GM21717 (cell line): ENCODE measurements around the gene KIAA0930.
"Not testable (repeated sequence)": the region's sequence is repeated elsewhere in the genome, so short reads cannot be mapped to it uniquely, and the experiment has no call there.

ENCODE experiments used
- ATAC-seq: cut with Tn5 transposase; IDR thresholded peaks from one replicate; pipeline ENCODE4 v1.9.1; 2021; ENCODE audit warnings: mild to moderate bottlenecking, moderate library complexity; ENCODE audit not compliant: unreplicated experiment

KIAA0930 gene

DNA sequence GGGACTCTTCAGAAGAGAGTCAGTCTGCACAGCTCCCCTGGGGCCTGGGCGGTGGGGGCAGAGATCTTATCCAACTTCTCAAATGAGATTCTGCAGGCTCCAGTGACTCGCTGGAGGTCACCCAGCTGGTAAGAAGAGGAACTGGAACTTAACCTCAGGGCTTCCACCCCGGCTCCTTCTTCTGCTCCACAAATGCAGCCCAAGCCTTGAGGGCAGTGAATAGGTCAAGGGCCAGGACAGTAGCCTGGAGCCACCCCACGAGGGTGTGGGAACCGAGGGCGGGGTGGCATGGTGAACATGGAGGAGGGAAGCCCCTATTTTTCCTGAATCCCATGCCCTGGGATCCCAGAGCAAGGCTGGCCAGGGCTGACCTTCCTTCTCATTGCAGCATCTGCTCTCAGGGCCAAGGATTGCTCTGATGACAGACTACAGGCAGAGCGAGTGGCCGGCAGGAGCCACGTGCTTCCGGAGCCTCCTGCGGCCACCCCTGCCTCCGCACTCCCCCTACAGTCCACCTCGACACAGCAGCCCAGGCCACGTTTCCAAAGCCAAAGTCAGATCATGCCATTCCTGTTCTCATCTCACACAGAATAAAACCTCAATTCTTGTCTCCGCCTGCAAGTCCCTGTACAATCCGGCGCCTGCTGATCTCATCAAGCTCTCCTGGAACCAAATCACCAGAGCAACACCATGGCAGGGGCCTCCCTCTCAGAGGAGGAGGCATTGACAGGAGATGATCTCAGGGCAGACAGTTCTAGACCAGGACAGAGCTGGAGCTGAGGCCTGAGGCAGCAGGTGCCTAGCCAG lies 23.0 kb upstream of the KIAA0930 start:
- ATAC-seq = peak; percentile 77

DNA sequence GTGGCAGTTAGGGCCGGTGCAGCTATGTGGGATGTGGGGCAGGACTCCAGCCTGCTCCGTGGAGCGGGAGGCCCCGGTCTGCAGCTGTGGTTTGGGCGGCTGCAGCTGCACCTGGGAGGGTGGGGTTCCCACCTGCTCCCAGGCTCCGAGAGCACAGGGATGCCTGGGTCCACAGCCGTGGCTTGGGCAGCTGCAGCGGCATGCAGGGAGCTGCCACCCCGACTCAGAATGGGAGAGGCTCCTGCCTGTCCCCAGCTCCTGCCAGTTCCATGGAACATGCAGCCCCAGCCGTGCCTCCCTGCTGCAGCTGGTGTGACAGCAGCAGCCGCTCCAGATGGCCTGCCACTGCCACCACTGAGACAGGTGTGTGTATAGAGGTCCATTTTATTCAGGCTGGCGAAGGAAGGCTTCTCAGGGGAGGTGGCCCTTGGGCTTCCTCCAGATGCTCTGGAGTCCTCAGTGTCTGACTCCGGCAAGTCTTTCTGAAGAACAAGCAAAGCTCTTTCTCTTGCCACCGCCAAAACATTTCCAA lies 22.3 kb upstream of the KIAA0930 start:
- ATAC-seq = peak; percentile 37

DNA sequence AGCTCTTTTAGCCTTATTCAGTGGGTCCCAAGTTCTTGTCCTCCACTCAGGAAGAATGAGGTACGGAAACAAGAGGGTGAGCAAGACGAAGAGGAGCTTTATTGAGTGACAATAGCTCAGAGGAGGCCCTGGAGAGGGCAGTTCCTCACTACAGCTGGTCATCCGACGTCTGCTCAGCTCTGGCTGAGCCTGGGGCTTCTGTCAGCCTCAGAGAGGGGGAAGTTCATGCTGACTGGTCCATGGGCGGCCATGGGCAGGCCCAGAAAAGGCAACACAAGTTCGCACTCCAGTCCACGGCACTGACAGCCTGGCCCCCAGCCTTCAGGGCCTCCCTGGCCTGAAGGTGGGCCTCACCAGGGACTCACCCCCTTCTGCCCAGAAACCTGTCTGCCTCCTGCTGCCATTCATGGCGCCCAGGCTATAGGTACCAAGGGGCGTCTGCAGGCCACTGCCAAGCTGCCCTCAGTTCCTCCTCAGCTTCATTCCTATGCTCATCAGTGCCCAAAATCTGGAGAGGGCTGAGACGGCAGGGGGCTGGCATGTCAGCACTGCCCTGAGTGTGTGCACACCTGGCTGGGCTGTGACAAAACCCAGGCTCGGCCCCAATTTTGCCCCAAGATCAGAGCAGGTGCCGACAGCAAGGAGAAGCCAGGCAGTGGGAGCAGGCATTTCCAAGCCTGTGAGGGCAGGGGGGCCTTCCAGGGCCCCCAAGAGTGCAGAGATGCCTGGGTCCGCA lies 21.7 kb upstream of the KIAA0930 start:
- ATAC-seq = no peak

DNA sequence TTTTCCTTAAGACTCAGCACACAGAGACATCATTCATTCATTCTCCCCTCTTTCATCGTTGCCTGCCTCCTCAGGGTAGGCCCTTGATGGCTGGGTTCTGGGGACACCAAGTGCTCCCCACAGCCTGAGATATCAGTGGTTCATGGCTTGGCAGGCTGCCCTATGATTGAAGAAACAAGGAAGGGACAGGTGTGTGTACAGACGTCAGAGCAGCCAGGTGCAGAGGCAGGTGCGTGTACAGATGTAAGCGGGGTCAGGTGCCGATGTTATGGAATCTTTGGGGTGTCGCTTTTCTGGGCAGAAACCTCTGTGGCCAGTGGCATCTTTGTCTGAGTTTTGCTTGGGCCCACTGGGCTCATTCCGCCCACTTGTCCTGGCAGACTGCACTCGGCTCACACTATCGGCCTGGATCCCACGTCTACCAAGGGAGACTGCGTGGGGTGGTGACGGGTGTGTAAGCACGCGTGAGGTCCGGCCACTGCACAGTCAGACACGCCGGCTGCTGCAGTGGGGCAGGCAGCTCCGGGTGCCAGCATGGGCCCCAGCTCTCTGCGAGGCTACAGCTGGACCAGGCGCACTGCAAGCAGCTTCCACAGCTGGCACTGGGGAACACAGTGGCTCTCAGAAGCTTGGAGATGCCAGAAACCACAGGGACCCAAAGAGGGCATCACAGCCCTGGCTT lies 20.9 kb upstream of the KIAA0930 start:
- no peak for ATAC-seq

DNA sequence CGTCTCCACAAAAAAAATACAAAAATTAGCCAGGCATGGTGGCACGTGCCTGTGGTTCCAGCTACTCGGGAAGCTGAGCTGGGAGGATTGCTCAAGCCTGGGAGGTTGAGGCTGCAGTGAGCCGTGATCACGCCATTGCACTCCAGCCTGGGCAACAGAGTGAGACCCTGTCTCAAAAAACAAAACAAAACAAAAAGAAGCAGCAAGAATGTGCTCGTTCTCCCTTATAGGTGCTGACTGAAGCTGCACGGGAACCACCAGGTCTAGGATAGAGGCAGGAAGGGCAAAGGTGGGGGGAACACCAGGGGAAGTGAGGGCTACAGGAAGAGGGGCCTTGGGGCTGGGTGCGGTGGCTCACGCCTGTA lies 19.7 kb upstream of the KIAA0930 start:
- ATAC-seq = not testable (repeated sequence)

DNA sequence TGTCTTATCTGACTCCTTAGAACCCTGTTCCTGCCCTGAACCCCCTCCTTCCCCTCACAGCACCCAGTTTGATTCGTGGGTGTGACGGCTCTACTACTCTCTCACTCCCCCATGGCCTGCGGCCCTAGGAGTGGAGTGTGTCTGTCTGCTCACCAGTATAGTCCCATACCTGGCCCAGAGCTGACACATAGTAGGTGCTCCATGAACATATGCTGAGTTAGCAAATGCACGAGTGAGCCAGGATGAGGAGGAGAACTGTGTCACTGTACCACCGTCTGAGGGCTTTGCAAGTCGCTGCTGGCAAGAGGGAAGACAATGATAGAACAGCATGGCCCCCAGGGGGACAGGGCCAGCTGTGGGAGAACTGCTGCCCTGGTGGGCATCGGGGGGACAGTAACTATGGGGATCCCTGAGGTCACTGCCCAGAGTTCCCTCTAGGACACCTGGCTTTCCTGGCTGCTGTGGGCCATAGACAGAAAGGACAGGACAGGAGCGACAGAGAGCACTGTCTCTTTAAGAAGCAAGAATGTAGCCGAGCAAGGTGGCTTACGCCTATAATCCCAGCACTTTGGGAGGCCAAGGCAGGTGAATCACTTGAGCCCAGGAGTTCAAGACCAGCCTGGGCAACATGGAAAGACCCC lies 19.2 kb upstream of the KIAA0930 start:
- no peak for ATAC-seq

DNA sequence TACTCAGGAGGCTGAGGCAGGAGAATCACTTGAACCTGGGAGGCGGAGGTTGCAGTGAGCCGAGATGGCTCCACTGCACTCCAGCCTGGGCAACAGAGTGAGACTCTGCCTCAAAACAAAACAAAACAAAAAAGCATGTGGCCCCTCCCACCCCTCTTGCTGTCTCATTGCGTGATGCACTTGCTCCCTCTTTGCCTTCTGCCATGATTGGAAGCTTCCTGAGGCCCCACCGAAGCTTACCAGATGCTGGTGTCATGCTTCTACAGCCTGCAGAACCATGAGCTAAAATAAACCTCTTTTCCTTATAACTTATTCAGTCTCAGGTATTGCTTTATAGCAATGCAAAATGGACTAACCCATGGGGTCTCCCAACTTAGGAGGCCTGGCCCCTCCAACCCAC lies 17.2 kb upstream of the KIAA0930 start:
- ATAC-seq = not testable (repeated sequence)

DNA sequence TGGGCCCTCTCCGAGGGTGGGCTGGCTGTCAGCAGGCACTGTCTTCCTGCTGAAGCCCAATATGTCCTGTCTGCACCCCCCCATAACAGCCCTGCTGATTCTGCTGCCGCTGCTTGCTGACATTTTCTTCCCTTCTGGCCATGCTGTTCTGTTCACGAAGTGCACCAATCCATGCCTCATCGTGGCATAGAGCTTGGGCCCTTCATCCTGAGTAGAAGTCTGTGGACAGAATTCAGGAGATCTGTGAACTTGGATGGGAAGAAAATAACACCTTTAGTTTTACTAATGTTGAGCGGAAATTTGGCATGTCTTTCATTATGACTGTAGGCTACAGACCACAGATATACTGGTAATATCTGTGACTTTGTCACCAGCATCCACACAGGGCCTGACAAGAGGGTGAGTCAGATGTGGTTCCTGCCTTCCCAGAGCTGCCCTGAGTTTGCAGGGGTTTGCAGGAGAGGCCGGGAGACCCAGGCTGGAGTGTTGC lies 14.1 kb upstream of the KIAA0930 start:
- ATAC-seq = no peak

DNA sequence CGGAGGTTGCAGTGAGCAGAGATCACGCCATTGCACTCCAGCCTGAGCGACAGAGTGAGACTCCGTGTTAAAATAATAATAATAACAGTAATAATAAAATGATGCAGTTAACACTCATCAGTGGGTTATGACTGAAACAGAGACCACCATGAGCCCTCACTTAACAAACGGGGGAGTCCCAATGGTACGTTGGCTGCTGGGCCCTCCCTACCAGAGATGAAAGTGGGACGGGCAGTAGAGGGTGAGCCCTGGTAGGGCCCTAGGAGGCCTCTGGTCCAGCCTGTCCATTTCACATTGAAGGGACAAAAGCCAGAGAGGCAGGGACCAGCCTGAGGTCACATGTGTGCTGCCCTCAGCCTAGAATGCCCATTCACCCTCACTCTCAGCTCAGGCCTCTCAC lies 13.7 kb upstream of the KIAA0930 start:
- no peak for ATAC-seq

DNA sequence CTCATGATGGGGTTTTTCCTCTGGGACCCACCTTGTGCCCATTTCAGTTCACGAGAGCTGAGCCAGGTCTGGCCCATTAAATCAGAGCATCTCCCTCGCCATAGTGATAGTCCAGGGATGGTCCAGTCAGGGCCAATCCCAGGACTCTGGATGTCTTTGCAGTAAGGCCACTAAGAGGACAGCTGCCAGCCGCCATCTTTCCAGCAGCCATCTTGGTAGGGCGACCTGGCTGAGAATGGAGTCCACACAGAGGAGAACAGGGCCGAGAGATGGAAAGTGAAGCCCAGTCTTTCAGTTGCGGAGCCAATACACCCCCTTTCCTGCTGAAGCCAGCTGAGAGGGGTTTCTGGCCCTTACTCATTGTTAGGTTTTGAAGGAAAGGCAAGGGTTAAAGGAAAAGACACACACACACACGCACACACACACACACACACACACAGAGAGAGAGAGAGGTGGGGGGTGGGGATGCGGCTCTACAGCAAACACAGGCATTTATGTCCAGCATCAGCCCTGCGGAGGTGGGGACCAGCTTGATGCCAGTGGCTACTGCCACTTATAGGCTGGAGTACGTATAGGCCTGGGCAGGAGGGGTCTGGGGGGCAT lies 12.4 kb upstream of the KIAA0930 start:
- ATAC-seq = no peak

DNA sequence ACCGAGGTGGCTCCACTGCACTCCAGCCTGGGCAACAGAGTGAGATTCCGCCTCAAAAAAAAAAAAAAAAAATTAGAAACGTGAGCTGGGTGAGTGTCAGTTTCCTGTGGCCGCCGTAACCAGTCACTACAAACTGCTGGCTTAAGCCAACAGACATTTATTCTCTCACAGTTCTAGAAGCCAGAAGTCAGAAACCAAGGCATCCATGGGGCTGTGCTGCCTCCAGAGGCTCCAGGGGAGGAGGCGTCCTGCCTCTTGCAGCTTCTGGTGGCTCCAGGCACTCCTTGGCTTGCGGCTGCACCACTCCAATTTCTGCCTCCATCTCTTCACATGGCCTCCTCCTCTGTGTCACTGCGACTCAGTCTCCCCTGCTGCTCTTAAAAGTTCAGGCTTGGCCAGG lies 11.1 kb upstream of the KIAA0930 start:
- ATAC-seq = no peak

DNA sequence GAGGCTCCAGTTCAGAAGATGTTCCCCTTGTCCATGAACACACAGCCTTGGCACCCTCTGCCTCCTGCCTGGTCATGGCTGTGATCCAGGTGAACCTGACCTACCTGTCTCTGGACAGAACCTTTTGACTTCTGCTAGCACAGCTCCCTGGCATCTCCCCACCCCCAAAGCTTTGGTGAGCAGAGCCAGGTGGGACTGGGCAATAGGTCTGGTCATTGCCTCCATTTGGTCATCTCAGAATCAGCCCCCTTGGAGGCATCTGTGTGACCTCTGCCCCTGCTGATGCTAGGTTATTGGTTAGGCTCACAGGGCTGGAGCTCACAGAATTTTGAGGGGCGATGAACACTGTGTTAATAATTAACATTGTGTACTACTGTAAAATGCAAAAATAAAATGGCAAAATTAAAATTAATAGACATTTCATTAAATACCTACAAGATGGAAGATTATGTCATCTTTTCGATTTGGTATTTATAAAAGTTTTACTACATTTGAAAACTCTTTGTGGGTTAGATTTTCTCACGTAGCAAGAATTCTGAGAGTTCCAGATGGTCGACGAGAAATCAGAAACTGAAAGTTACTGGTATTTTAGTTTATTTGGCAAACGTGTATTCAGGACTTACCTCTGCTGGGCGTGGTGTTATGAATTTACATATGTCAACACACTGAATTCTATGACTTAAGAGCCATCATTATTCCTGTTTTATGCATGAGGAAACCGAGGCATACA lies 8.3 kb upstream of the KIAA0930 start:
- peak; percentile 56 for ATAC-seq

DNA sequence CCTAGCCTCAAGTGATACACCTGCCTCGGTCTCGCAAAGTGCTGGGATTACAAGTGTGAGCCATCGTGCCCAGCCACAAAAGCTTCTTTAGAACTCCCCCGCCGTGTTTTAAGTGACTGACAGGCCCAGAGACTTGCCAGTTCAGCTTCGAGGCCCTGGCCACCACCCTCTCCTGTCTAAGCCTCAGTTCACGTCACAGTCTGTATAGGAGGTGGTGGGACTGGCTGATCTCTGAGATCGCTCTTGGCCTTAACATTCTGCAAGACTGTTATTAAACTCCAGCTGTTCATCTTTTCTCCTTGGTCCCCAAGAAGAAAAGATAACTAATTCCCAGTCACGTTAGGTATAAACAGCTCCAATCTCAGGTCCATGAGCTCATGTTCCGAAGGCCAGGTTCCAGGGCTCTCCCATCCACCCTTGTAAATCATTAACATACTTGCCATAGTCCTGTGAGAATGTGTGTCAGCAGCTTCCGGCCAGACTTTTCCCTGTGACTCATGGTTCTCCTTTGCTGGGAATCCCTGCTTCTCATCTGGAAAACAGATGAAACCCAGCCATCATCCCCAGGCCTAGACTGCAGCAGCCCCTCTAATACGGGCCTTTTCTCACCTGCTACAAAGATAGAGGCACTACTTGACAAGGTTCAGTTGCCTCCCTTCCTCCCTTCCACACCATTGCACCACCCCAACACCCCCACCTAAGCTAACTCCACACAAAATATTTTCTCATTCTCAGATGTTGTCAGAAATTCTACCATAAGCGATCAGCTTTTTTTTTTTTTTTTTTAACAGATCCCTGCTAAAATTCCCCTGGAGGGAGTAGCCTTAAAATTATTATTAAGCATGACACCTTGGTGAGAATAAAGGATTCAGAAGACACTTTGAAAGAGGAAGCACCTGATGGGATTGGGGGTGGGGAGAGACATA lies 5.6 kb upstream of the KIAA0930 start:
- no peak for ATAC-seq

DNA sequence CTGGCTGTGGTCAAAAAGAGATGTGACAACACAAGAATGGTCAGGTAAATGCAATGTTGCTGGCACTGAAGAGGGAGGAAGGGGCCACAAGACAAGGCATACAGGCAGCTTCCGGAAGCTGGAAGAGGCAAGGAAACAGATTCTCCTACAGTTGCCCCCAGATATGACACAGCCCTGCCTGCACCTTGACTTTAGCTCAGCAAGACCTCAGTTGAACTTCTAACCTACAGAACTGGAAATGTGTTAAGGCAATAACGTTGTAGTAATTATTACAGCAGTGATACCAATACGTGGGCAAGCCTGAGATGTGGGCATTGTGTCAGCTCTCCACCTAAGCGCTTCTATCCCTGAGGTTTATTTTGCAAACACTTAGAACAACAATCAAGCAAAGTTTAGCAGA lies 4.2 kb upstream of the KIAA0930 start:
- ATAC-seq = no peak

DNA sequence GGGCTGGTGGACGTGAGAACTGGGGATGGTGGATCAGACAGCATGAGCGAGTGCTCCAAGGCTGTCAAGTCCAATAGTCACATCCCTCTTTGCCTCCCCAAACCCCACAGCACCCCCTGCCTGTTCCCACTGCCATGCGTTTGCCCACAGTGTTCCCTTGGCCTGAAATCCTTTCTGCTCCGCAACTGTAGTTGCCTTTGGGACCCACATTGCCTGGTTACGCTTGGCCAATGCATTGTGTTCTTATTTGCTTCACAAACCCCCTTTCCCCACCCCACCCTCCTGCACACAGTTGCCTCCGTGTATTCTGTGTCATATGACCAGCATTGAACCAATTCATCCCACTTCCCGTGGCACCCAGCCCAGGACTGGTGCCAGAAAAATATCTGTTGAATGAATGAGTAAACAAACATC lies 2.1 kb upstream of the KIAA0930 start:
- ATAC-seq = no peak

DNA sequence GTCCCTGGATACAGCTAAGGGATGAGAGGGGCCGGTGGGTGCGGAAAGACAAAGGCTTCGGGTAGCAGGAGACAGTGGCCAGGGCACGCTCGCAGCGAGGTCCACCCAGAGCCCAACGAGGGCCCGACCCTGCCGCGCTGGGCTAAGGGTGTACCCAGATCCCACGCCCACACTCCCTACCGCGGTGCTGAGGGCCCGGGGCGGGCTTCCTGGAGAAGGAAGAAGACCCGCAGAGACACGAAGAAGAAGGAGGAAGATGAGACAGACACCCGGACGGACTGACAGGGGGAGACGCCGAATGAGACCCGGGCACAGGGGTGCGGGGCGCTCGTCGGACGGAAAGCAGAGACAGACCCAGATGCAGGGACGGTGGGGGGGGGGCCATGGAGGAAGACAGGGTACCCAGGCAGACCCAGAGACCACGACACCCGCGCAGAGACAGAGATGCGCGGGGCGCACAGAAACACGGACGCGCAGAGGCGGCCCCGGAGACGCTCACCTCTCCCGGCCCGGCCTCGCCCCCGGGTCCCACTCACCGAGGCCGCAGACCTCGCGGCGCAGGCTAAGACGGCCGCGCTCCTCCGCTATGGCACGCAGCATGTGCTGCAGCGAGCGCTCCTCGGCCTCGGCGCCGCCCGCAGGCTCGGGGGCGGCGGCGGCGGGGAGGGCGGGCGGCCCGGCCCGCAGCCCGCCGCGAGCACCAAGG lies 437 bp downstream of the KIAA0930 start:
- ATAC-seq = no peak

DNA sequence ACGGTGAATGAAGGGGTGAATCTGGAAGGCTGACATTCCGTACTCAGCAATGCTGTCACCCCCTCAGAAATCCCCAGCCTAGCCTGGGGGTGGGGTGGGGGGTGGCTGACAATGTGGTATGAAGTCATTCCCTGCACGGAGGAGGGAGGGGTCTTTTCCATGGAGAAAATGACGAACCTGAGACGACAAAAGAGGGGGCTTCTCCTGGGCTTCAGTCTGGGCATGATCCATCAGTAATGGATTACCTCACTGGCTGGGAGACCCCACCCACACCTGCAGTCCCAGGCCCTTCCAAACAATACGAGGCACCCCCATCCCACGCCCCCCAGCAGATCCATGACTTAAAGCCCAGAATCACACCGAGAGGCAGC lies 1.0 kb downstream of the KIAA0930 start:
- no peak for ATAC-seq

DNA sequence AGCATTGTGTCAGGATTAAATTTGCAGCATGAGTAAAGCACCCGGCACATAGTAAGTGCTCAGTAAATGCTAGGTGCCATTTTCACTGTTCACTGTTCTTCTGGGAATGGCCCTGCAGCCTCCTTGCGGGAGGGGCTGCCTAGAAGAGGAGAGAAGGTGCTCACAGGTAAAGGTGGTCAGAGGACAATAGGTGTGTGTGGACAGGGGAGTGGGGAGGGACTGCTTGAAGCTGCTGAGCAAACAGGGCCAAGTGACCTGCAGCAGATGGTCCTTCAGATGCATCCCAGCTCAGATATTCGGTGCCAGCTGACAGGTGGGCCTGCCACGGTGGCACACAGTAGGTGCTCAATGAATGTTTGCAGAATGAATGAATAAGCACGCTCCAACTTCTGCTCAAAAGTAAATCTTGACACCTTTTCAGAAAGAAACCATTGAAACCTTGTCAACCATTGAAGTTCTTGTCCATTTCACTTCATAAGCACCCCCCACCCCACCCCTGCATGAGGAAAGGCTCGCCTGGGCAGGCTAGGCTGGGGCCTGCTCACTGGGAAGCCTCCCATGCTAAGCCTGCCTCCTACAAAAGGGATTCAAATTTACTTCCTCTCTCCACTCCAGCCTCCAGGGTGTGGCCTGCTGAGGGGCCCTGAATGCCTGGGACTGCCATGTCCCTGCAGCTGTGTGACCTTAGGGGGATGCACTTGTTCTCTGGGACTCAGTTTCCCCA lies 1.6 kb downstream of the KIAA0930 start:
- no peak for ATAC-seq
